ENCODE measurements around the gene ZP2.

ZP2 gene

DNA sequence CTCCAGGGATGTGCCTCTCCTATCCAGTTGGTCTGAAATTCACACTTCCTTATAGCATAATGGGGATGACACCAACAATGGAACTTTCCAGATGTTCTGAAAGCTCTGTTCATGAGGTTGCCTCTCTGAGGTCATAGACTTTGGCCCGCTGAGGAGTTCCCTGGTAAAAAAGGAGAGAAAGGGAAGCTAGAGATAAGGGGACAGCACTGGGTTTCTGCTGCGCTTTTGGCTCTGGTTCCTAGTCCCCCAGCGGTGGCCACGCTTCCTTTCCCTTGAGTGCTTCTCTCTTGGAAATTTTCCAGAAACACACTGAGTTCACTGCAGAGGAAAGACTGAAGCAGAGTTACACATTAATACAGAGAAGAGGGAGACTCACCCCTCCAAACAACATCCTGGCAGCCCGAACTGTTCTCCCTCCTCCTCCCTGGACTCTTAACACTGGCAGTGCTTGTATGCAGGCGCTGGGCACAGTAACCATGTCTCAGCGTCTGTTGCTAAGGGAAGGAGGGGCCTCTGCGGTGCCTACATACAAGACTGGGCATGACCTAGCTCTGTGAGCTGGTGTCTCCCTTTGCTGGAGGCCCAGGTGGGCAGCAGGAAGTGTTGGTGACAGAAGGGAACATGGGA is 60.9 kb downstream of the ZP2 start, which contains the start of gene DNAH3:
TSS of gene DNAH3 (minus strand) at position 472 of the 627 bp plus-strand sequence. CDS start 527 bp downstream, outside the sequence.
- DNase-seq (ENCODE audit: low read depth in 3 of 3): no peak
